ENCODE results near the gene CGNL1. TPM values are rescaled to one million over a fixed set of nuclear protein-coding genes. Genes with fewer than 3 reads are reported as not detected.
A peak's percentile ranks its signal among the peaks of the same experiment; 100 is the strongest.

The CGNL1 gene
- total and polyA plus RNA-seq, 4 donors = 14.5 to 30.9 (median 19.1) TPM

DNA sequence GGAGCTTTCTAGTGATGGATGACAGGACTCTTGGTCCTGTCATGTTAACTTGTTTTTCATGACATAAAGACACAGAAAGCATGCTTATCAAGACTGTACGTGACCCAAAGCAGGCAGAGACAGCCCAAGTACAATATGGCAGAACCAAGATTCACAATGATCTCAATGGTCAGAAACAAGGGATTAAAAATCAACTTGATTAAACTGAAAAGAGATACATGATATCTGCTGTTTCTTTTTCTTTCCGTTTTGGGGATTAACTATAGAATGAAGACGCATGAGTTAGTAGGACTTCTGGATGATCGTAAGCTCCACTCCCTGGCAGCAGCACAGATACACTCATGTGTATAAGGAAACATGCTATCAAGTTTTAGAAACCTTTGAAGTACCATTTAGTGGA lies 117.0 kb downstream of the CGNL1 start:
- Histone ChIP-seq H3K27ac (ENCODE audit: low read depth, low read length) (no peak overlapping the region), H3K36me3 (ENCODE audit: control insufficient read depth, insufficient read depth, low read length) (no peaks in the 10 kb centered on the region), H3K27me3 (ENCODE audit: control insufficient read depth, insufficient read depth, low read length) (no peaks in the 10 kb centered on the region), H3K4me1 (ENCODE audit: control insufficient read depth, insufficient read depth, low read length) (peaks cover 9% of the 10 kb centered on the region), H3K4me3 (ENCODE audit: low read depth, low read length) (no peak overlapping the region), H3K9me3 (ENCODE audit: control insufficient read depth, insufficient read depth, low read length) (no peaks in the 10 kb centered on the region)
- WGBS (ENCODE audit: insufficient coverage) = 100% methylated on average over 1 of the region's 4 CpGs
- no peak for DNase-seq (ENCODE audit: low read depth in 4 of 6, low spot score in 6 of 6)

DNA sequence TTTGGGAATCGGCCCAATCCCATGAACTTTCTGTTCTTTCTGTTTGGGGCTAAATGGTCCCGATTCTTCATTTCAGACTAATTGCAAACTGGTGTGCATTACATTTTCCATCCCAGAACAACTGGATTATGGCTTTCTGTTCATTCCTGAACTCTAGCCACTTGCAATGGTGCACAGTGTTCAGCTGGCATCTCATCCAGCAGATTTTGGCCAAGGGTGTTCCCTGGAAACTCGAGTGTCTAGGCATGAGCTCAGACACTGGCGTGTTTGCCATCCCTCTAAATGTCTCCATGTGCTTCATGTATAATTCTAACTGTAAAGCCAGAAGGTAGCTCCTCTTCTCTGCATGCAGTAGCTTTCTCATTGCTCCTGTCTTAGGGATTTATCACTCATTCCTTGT lies 118.3 kb downstream of the CGNL1 start:
- DNase-seq (ENCODE audit: low read depth in 4 of 6, low spot score in 6 of 6) = peak in 2 of 6 donors; percentile 58 to 68
- Histone ChIP-seq H3K36me3 (ENCODE audit: control insufficient read depth, insufficient read depth, low read length) (no peaks in the 10 kb centered on the region), H3K4me1 (ENCODE audit: control insufficient read depth, insufficient read depth, low read length) (peaks cover 9% of the 10 kb centered on the region), H3K27ac (ENCODE audit: low read depth, low read length) (no peak overlapping the region), H3K27me3 (ENCODE audit: control insufficient read depth, insufficient read depth, low read length) (no peaks in the 10 kb centered on the region), H3K4me3 (ENCODE audit: low read depth, low read length) (no peak overlapping the region), H3K9me3 (ENCODE audit: control insufficient read depth, insufficient read depth, low read length) (no peaks in the 10 kb centered on the region)
- WGBS (ENCODE audit: insufficient coverage) = 87% methylated on average over 4 of the region's 4 CpGs

DNA sequence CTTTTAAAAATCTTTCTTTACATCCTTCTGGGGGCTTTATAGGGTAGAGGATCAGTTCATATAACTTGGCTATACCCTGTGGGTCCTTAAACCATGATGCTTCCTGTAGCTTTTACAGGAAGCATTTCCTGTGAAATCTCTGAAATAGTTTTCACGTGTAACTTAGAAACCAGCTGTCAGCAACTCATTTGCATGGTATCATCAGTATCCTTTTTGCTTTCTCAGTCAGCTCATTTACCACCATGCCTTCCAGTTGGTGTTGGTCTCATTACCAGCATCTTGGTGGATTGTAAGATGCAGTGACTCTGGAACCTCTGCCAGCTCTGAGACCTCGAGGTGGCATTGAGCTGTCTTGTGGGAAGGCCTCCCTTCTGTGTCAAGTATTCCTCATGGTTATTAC lies 118.7 kb downstream of the CGNL1 start:
- DNase-seq (ENCODE audit: low read depth in 4 of 6, low spot score in 6 of 6) = no peak
- 83% methylated on average over 2 of the region's 2 CpGs for WGBS (ENCODE audit: insufficient coverage)

DNA sequence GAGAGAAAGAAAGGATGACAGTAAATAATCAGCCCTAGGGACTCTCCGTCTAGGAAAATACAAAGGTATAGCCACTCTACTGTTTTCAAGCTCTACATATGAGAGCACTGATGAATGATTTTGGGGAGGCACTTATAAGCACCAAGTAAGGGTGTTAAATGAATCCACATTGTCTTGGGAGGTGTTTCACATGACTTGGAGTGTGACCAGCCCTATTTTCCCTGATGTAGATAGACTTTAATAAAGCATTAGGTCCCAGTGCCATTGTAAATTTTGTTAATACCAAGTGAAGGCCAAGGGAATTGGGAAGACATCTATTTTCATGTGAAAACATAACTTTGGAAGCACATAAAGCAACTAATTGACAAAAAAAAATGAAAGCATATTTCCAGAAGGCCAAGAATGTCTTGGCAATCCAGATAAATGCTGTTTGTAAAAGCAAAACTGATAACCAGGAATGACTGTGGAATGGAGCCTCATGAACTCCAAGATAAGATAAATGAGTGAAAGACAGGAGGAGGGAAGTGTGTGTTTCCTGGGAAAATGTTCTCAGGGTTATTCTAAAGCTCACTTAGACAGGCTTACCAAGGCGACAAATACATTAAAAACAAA lies 119.4 kb downstream of the CGNL1 start:
- WGBS (ENCODE audit: insufficient coverage) = no CpG with 5 or more reads among the region's 2 CpGs
- H3K27ac ChIP-seq (ENCODE audit: low read depth, low read length) = no peak overlapping the region
- H3K4me1 ChIP-seq (ENCODE audit: control insufficient read depth, insufficient read depth, low read length) = peaks cover 9% of the 10 kb centered on the region
- no peaks in the 10 kb centered on the region for H3K27me3 ChIP-seq (ENCODE audit: control insufficient read depth, insufficient read depth, low read length)
- no peaks in the 10 kb centered on the region for H3K9me3 ChIP-seq (ENCODE audit: control insufficient read depth, insufficient read depth, low read length)
- no peaks in the 10 kb centered on the region for H3K36me3 ChIP-seq (ENCODE audit: control insufficient read depth, insufficient read depth, low read length)
- DNase-seq (ENCODE audit: low read depth in 4 of 6, low spot score in 6 of 6) = no peak
- H3K4me3 ChIP-seq (ENCODE audit: low read depth, low read length) = no peak overlapping the region

More for the DNA sequence above, 118.7 kb downstream of the CGNL1 start:
- no peaks in the 10 kb centered on the region for H3K27me3 ChIP-seq (ENCODE audit: control insufficient read depth, insufficient read depth, low read length)
- no peak overlapping the region for H3K27ac ChIP-seq (ENCODE audit: low read depth, low read length)
- H3K36me3 ChIP-seq (ENCODE audit: control insufficient read depth, insufficient read depth, low read length) = no peaks in the 10 kb centered on the region
- H3K4me1 ChIP-seq (ENCODE audit: control insufficient read depth, insufficient read depth, low read length) = peaks cover 9% of the 10 kb centered on the region
- H3K9me3 ChIP-seq (ENCODE audit: control insufficient read depth, insufficient read depth, low read length) = no peaks in the 10 kb centered on the region
- H3K4me3 ChIP-seq (ENCODE audit: low read depth, low read length) = no peak overlapping the region

DNA sequence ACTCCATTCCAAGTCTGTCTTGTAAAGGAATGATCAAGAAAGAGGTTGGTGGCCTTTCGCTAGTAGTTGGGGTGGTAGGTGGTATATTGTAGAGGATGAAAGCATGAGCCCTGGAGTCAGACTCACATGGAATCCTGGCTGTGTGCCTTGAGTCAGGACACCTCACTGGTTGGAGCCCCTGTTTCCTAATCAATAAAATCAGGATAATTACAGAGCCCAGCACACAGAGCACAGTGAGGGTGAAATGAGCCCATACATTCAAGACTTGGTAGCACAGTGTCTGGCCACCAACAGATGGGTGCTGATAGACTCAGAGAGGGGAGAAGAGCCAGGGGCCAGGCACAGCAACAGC lies 120.3 kb downstream of the CGNL1 start:
- H3K36me3 ChIP-seq (ENCODE audit: control insufficient read depth, insufficient read depth, low read length) = no peaks in the 10 kb centered on the region
- 100% methylated on average over 1 of the region's 1 CpG for WGBS (ENCODE audit: insufficient coverage)
- H3K4me1 ChIP-seq (ENCODE audit: control insufficient read depth, insufficient read depth, low read length) = peaks cover 14% of the 10 kb centered on the region
- no peak overlapping the region for H3K4me3 ChIP-seq (ENCODE audit: low read depth, low read length)
- no peaks in the 10 kb centered on the region for H3K9me3 ChIP-seq (ENCODE audit: control insufficient read depth, insufficient read depth, low read length)
- H3K27me3 ChIP-seq (ENCODE audit: control insufficient read depth, insufficient read depth, low read length) = no peaks in the 10 kb centered on the region
- no peak for DNase-seq (ENCODE audit: low read depth in 4 of 6, low spot score in 6 of 6)
- H3K27ac ChIP-seq (ENCODE audit: low read depth, low read length) = peak overlapping the region; percentile 34

DNA sequence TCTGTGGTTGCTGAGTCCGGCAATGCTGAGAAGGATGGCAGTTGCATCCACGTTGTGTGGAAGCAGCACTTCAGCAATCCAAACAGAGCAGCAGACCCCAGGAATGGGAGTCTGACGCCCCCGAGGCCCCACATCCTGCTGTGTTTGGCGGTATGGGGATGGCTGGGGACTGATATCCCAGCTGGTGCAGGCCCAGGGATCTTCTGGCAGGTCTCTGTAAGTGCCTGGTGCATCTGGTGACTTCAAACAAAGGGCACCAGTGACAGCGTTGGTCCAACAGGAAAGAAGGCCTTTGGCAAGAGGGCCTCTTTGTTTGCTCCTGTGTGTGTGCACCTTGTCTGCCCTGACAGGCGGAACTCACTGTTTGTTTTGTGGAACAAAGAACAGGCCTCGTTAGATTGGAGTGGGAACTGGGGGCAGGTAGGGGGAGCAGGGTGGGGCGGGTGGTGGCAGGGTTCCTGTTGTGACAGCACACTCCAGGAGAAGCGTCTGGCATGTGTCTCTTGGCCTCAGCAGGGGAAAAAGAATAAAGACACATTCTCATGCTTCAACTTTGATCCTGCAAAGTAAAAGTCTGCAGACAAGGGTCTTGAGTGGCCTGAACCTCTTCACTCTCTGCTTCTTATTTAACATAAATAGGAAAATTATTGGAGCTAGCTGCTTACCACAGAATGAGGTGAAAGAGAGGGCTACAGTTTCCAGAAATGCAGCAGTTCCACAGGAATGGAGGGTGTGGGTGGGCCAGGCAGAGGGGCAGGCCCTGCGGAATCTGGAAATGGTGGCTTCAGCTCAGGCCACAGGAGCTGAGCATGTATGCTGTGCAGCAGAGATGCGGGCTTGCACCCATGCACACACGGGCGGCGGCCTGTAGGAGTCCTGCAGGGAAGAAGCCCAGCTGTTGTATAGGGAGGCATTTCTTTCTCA lies 120.9 kb downstream of the CGNL1 start:
- Histone ChIP-seq H3K36me3 (ENCODE audit: control insufficient read depth, insufficient read depth, low read length) (no peaks in the 10 kb centered on the region), H3K27me3 (ENCODE audit: control insufficient read depth, insufficient read depth, low read length) (no peaks in the 10 kb centered on the region), H3K27ac (ENCODE audit: low read depth, low read length) (peak overlapping the region; percentile 34), H3K9me3 (ENCODE audit: control insufficient read depth, insufficient read depth, low read length) (no peaks in the 10 kb centered on the region), H3K4me3 (ENCODE audit: low read depth, low read length) (no peak overlapping the region), H3K4me1 (ENCODE audit: control insufficient read depth, insufficient read depth, low read length) (peaks cover 15% of the 10 kb centered on the region)
- 55% methylated on average over 15 of the region's 15 CpGs for WGBS (ENCODE audit: insufficient coverage)
- DNase-seq (ENCODE audit: low read depth in 4 of 6, low spot score in 6 of 6) = no peak

DNA sequence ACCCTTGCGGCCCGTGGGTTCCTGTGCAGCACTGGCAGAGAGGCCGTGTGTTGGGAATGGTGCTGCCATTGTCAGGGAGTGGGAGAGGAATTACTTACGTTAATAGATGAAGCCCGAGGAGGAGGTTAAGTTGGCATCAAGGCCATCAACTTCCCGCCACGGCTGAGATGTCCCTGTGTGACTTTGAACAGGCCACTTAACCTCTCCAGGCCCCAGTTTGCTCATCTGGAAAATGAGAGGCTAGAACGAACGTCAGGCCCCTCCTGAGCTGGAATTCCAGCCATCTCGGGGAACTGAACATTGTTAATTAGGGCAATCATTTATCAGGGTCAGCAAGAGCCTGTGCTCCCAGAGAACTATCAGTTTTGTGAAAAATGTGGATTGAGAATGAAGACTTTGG lies 124.0 kb downstream of the CGNL1 start:
- WGBS (ENCODE audit: insufficient coverage) = 55% methylated on average over 8 of the region's 10 CpGs
- no peaks in the 10 kb centered on the region for H3K27me3 ChIP-seq (ENCODE audit: control insufficient read depth, insufficient read depth, low read length)
- no peak overlapping the region for H3K27ac ChIP-seq (ENCODE audit: low read depth, low read length)
- H3K4me1 ChIP-seq (ENCODE audit: control insufficient read depth, insufficient read depth, low read length) = peaks cover 15% of the 10 kb centered on the region
- DNase-seq (ENCODE audit: low read depth in 4 of 6, low spot score in 6 of 6) = no peak
- no peaks in the 10 kb centered on the region for H3K9me3 ChIP-seq (ENCODE audit: control insufficient read depth, insufficient read depth, low read length)
- no peaks in the 10 kb centered on the region for H3K36me3 ChIP-seq (ENCODE audit: control insufficient read depth, insufficient read depth, low read length)
- H3K4me3 ChIP-seq (ENCODE audit: low read depth, low read length) = no peak overlapping the region

DNA sequence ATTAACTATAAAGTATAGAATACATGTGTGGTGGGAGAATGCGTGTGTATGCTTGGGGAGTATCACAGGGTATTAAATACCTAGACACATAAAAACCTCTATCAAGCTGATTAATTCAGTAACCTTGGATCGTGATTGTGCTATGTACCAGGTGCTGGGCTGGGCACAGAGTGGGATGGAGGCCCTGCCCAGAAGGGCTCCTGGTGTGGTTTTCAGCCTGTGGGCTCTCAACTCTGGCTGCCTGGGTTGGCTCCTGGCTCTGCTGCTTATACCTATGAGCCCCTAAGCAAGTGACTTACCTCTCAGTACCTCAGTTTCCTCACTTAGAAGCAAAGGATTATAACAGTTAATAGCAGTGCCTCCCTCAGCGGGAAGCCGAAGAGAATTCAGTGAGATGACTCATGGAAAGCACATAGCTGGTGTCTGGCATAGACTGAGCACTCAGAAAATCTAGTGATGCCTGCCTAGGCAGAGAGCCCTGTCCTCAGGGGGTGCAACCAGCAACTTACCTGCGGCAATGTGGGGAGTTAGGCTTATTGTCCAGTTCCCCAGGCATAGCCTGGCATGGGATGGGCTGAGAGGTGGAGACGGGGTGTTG lies 124.8 kb downstream of the CGNL1 start:
- no peak for DNase-seq (ENCODE audit: low read depth in 4 of 6, low spot score in 6 of 6)
- Histone ChIP-seq H3K27ac (ENCODE audit: low read depth, low read length) (no peak overlapping the region), H3K9me3 (ENCODE audit: control insufficient read depth, insufficient read depth, low read length) (no peaks in the 10 kb centered on the region), H3K4me3 (ENCODE audit: low read depth, low read length) (no peak overlapping the region), H3K4me1 (ENCODE audit: control insufficient read depth, insufficient read depth, low read length) (peaks cover 19% of the 10 kb centered on the region), H3K27me3 (ENCODE audit: control insufficient read depth, insufficient read depth, low read length) (no peaks in the 10 kb centered on the region), H3K36me3 (ENCODE audit: control insufficient read depth, insufficient read depth, low read length) (no peaks in the 10 kb centered on the region)
- WGBS (ENCODE audit: insufficient coverage) = 92% methylated on average over 4 of the region's 6 CpGs

DNA sequence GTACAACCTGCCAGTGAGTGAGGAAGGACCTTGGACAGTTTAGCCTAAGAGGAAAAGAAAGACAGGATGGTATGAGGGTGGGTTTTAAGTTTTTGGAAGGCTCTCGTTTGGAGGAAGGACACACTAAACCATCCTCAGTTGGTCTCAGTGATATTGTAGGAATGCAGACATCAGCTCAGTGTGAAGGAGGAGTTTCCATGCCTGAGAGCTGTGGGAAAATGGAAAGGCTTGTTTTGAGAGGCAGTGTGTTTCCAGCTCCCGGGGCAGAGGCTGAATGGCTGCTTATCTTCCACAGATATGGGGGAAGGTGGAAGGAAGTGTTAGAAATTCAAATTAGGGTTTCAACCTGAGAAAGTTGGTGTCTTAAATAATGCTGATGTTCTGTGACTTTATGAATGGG lies 125.8 kb downstream of the CGNL1 start:
- H3K9me3 ChIP-seq (ENCODE audit: control insufficient read depth, insufficient read depth, low read length) = no peaks in the 10 kb centered on the region
- H3K27ac ChIP-seq (ENCODE audit: low read depth, low read length) = no peak overlapping the region
- no peak for DNase-seq (ENCODE audit: low read depth in 4 of 6, low spot score in 6 of 6)
- peaks cover 17% of the 10 kb centered on the region for H3K4me1 ChIP-seq (ENCODE audit: control insufficient read depth, insufficient read depth, low read length)
- no peaks in the 10 kb centered on the region for H3K27me3 ChIP-seq (ENCODE audit: control insufficient read depth, insufficient read depth, low read length)
- H3K4me3 ChIP-seq (ENCODE audit: low read depth, low read length) = no peak overlapping the region
- no peaks in the 10 kb centered on the region for H3K36me3 ChIP-seq (ENCODE audit: control insufficient read depth, insufficient read depth, low read length)
- WGBS (ENCODE audit: insufficient coverage) = 58% methylated on average over 2 of the region's 2 CpGs

Data from spinal cord (tissue), 10 donors.